ENCODE measurements around the gene GMDS.

Gene GMDS

DNA sequence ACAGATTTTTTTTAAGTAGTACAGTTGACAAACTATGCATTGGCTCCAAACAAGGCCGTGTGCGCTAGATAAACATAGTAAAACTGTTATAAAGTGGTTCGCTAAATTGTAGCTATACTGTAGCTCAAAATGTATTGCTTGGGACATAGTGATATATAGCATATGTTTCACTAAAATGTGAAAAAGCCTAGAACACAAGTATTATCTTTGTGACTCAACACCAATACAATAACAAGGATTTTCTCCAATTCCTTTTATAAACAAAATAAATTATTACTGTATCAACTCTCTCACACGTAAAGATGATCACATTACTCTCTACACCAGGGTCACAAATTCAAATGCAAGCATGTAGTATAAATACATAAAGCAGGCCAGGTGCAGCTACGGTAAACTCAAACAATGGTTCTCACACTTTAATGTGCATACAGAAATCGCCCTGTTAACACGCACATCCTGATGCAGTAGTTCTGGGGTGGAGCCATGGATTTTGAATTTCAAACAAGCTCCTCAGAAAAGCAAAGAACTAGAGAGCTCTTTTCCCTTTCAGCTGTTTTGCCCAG is 214.6 kb downstream of the GMDS start:
- DNase-seq, result no peak

DNA sequence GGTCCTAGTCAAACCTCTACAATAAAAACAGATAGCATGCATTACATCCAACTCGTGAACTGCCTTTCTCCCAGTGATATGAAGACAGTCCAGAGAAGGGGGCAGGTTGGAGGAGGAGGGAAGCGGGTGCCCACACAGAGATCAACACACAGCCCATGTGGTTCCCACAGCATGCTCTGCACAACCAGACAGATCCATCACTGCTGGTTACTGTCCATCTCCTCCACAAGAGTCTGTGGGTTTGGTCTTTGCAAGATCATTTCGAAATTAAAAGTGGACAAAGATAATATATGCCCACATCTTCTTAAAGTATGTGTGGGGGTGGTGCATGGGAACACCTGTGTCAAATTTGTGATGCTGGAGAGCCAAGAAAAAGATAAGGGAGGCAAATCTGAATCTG is 215.5 kb downstream of the GMDS start:
- DNase-seq, result no peak

DNA sequence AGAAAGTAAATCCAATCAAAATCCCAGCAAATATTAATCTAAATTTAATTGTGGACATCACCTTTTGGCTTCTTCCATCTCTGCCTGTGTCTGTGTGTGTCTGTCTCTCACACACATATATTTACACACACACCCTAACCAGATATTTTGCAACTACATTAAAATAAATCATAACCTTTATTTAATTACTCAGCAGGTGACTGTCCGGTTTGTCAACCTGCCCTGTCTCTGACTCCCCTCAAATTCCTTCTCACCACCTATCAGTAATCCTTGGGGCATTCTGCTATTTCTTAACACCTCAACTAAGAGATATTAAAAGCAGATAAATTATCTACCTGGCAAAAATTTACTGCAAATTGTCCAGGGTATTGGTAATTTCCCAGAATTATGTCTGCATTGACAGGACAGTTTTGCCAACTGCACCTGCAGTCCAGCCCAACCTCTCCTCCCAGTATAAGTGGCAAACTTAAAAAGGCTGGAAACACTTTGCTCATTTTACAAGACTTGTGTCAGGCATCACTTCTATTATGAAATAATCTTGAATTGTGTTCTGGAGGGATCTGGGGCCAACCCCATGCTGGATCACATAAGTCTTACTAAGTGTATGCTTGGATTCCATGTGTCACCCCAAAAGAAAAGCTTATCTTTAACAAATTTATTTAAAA is 216.1 kb downstream of the GMDS start:
- DNase-seq, result no peak

DNA sequence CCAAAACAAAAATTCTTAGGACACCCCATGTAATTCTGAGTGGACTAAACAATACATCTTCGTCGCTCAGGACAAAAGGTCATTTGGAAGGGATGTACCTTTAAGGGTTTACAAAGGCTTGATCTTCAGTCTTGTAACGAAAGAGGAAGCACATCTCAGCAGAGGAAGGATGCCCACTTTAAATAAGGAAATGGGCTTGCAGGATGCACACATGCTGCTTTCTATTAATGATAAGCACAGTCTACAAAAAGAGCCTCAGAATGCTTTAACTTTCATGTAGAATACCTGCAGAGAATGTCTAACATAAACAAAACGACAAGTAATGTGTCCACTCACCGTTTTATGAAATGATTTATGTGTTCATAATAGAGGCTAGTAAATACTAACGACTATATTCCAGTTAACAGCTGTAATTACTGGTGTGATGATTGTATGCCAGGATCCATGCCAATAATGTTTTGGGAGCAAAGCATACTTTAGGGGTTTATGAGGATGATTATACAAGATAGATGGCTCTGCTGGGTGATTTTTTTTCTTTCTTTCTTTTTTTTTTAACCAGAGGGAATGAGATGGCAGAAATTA is 216.9 kb downstream of the GMDS start:
- DNase-seq, result no peak

DNA sequence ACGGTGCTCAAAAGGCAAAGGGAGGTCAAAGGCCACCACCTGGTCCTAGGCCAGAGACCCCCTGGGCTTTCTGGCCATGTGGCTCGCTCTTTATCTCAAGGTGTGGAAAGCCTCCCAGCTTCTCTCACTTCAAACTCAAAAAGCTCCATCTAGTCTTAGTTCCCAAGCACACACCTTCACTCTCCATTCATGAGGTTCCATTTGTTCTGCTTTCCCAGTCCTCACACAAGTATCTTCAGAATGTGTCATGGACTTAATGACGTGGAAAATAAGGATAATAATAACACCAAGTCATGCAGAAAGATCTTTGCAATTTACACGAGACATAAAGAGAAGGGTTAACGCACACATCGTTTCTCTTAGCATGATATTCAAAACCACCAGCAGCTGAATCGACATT is 219.3 kb downstream of the GMDS start:
- no peak for DNase-seq

DNA sequence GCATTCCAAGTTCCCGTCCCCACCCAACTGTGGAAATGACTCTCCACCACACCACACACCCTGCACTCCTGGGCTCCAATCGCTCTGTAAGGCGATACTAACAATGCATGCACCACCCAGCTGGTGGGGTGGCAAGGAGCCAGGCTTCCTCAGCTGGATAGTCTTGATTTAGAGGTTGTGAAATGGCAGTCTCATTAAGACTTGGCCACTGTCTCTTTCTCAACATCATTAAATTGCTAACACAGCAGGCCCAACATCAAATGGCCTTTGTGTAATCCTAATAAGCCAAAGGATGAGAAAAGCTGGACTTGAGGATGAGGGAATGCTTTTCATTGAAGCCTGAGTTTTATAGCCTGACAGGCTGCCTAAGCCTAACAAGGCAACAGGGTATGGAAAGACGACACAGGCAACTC is 223.7 kb downstream of the GMDS start:
- no peak for DNase-seq

DNA sequence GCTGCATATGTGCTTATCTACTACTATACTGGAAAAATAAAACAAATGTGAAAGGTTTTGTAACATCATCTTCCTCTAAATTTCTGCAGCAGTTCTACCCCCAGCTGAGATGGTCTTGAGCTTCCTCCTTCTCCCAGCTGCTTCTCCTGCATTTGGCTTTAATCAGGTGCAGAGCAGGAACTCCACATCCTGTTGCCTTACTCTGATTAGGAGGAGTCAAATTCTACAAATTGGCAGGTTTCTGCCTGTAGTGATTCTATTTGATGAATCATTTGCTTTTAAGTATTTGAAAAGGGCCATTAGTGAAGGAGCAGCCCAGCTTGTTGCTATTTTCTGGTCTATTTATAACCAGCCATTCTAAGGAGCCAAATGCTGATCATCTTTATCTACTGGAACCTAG is 224.5 kb downstream of the GMDS start:
- DNase-seq, result no peak

DNA sequence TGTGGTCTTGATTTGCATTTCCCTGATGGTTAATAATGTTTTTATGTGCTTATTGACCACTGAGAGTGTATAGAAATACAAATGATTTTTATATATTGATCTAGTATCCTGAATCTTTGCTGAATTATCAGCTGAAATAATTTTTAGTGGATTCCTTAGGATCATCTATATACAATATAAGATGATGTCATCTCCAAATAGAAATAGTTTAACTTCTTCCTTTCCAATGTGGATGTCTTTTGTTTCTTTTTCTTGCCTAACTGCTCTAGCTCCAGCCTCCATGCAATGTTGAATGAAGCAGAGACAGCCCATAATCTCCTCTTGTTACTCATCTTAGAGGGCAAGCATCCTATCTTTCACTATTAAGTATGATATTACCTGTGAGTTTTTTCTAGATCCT is 226.4 kb downstream of the GMDS start:
- no peak for DNase-seq

DNA sequence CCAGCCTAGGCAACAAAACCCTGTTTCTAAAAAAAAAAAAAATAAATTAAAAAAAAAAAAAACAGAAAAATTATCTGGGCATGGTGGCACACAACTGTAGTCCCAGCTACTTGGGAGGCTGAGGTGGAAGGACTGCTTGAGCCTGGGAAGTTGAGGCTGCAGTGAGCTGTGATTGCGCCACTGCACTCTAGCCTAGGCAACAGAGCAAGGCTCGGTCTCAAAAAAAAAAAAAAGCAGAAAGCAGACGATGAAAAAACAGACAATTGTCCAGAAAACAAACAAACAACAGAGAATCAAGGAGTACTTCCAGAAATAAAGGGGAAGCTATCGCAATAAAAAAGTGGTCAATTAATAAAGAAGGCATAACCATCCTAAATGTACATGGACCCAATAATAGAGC is 229.4 kb downstream of the GMDS start:
- no peak for DNase-seq

DNA sequence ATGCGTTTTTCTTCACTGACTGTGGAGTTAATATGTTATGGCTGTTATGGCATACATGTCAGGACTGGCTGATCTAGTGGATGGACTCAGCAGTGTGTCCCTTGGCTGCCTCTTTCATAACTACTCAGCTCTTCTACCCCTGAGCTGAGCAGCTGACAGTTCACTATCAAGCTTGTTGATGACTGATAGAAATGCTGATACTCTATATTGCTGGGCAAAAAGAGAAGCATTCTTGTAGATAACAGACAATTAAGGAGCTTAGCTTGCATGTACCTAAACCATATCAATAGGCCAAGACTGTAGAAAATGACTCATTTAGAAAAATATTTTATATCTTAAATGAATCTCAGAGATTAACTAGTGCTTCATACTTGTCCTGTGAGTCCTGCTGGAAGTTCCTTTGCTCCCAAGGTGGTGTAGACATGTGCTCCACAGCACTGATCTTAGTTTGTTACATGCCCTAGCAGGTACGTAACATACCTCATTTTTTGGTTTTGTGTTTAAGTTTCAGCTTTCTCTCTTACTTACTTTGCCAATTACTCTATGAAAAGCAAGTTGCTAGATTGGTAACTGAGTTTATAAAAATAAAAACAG is 236.9 kb downstream of the GMDS start:
- no peak for DNase-seq

DNA sequence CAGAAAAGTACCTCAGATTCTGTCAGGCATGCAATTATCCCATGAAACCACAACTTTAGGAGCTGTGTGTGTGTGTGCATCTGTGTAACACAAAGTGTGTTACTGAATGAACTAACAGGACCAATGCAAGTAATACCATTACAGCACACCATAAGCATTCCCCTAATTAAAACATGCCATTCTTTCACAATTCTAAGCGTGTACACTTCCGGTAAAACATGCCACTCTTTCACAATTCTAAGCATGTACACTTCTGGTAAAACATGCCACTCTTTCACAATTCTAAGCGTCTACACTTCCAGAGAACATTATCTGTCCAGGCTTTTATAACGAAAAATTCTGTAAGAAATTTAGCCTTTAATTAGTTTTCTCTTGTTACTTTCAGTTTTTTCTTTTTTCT is 238.2 kb downstream of the GMDS start:
- no peak for DNase-seq

DNA sequence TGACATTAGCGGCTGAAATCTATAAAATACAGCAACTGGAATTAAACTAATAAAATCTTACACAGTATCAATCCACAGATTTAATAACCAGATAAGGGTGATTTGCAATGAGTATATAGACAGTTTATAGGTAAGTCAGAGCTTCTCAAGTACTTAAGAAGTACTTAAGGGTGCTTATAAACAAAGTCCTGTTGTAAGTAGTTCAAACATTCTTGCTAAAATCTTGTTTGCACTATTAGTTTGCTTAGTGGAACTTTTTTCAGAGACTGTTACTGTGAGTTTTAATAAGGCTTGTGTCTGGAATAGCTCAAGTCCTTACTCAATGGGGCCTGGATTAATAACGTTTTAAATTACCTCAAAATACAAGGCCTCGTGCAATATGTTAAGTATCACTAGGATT is 240.5 kb downstream of the GMDS start:
- DNase-seq, result no peak

DNA sequence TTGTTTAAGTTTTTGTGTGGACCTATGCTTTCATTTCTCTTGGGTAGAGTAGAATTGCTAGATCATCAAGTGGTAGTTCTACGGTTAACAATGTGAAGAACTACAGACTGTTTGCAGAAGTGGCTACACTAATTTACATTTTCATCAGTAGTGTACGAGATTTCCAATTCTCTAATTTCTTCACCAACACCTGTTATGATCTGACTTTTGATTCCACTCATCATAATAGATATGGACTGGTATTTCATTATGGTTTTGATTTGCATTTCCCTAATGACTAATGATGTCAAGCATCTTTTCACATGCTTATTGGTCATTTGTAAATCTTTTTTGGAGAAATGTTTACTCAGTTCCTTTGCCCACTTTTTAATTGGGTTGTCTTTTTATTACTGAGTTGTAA is 244.4 kb downstream of the GMDS start:
- no peak for DNase-seq

DNA sequence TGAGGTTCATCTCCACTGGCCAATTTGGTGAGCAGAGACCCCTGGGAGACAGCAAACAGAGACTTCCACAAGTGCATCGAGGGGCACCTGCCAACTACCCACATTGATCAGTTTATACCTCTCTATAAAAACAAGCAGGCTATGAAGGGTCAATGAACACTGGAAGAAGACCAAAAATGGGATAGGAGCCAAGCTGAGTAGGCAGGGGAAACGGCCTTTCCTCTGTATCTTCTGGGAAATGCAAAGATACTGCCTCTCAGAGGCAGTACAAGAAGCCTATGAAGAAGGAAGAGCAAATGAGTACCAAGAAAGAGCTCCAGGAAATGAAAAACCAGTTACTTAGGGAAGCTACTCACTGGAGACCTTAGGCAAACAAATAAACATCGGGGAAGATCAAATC is 247.7 kb downstream of the GMDS start:
- DNase-seq, result no peak

DNA sequence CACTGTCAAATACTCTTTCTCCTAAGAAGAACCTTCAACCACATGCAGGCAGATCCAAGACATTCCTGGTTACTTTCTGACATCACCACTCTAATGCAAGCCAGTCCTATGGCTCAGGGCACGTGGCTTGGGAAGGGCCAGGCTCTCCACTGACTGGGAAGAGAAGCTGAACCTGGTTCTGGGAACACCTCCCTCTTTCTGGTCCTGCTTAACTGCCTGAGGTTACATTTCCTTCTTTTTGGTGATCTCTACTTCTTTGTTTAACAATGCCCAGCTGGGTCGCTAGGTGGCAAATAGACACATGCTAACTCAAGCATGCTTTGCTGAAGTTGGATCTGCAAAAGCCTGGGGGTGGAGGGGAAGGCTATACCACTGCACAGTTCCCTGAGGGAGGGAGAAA is 249.8 kb downstream of the GMDS start:
- DNase-seq, result no peak

DNA sequence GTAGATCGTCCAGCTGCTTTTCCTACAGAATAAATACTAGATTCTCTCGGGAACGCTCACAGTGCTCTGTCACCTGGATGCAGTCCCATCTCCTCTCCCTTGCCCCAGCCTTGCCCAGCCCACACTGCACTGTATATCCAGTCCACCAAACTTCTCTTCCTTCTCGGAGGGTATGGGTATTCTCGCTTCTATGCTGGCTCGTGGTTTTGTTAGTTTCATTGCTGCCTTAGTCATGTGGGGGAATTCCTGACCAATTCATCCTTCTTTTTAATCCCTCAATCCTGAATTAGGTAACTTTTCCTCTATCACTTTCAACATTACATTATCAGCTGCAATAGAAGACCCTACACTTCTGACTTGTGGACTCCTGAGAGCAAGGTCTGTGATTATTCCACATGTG is 252.4 kb downstream of the GMDS start:
- DNase-seq, result no peak

DNA sequence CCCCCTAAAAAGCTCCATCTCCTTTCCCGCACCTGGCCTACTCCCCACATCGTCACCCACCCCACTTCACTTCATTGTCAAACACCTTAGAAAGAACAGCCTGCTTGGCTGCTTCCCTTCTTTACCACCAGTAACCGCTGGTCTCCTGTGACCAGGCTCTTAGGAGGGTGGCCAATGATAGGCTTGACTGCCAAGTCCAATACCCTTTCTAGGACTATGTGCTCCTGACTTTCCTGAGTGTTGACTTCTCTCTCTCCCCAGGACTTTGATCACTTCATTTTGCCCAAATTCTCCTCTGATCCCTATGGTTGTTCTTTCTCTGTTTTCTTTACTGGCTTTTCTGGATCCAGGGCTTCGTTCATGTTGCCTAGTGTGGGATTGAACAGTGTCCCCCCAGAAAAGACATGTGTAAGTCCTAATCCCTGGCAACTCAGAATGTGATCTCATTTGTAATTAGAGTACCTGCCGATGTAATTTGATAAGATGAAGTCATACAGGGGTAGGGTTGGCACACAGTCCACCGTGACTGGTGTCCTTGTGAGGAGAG is 254.0 kb downstream of the GMDS start:
- no peak for DNase-seq

DNA sequence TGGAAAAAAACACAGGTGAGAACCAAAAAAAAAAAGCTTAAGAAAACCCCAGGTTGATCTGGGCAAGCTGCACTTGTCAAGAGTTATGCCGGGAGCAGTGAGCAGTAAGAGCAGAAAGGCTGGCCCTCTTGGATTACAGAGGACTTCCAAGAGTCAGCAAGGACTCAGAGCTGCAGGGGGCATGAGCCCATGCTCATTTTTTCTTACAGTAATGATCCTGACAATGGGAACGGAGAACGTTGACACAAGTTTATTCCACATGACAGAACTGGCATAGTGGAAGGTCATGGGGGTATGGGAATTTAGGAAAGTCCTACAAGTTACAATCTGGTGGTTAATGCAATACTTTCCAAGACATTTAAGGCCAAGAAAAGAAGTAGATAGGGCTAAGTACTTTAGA is 256.6 kb downstream of the GMDS start:
- no peak for DNase-seq

DNA sequence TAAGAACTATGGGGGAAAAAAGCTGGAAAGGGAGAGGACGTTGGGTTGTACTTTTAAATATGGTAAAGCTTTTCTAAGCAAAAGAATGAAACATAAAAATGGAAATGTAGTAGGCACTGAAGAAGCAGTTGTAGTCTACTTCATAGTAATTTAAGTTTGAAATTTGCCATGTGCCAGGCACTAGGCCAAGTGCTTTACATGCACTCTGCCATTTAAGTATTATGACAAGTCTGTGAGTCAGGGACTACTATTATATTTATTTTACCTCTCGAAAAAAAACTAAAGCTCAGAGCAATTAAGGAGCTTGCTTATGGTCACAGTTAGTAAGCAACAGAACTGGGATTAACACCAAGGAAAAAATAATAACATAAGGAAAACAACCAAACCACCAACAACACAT is 257.8 kb downstream of the GMDS start:
- no peak for DNase-seq

DNA sequence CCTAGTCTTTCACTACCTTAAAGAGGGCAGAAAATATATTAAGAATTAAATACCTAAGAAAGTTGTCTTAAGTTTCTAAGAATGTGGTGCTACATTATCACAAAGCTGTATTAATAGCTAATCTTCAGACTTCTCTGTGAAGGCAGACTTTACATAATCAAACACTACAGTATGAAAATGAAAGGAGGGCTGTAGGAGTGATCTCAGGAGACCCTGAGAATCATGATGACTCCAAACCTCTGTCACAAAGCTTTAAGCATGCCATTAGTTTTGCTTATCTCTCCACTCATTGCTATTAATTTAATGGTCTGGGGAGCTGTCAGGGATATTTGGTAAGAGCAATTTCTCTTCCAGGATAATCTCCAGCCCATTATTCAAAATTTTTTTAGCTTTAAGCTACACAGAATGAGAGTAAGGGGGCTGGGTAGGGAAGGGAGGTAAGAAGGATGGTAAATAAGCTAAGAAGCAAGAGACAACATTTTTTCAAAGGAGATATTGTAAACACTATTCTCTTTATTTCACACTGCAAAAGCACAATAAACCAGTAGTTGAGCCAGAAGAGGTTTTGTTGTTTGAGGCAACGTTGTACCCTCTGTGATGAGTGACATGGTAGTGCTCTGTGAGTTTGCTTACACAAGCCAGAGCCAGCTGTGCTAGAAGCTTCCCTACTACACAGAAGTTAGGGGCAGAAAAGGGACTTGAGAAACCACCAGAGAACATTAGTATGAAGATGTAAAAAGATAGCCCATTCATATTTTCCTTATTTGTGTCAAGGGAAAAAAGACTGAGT is 258.8 kb downstream of the GMDS start:
- DNase-seq, result no peak

DNA sequence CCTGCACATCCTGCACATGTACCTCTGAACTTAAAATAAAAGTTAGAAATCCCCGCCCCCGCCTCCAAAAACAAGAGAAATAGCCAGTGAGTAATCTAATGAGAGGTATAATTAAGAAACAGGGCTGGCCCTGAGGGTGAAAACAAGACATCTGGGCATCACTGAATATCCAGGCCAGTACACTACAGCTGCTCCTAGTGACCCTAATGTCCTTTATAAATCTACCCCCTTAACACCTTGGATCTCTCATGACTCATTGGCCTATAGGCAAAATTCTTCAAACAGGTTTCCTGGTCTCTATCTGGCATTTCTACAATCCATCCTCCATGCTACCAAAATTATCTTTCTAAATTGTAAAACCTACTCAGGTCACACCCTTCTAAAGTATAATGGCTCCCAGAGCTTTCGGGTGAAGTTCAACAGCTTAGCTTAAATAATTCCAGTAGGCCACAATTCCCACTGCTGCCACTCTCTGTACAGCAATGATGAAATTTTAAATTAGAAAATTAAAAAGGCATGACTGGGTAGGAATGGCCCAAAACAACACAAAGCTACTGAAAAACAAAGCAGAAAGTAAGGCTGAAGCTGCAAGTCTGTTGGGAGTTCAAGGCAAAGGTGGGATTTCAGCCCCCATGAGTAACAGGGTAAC is 260.9 kb downstream of the GMDS start:
- DNase-seq, result no peak

DNA sequence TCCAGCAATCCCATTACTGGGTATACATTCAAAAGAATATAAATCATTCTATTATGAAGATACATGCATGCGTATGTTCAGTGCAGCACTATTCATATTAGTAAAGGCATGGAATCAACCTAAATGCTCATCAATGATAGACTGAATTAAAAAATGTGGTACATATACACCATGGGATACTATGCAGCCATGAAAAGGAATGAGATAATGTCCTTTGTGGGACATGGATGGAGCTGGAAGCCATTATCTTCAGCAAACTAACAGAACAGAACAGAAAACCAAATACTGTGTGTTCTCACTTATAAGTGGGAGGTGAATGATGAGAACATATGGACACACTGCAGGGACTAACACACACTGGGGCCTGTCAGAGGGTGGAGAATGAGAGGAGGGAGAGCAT is 261.6 kb downstream of the GMDS start:
- DNase-seq, result no peak

DNA sequence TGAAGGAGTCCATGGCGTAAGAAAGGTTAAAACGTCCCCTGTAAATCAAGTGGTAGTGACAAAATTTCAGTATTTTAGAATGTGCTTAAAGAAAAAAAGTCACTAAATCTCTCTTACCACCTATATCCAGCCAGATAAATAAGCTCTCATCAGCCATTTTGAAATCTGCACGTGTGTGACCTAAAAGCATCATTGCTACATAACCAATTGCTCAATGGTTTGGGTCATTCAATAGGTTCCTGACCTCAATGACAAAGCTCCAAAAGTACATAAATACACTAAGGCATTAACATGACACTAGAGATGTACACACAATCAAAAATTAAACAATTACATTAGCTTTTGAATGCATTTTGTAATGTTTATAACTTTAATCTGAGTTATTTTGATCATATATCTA is 272.4 kb downstream of the GMDS start:
- no peak for DNase-seq

All from 8988T (cell line).